ENCODE data around the gene TPH2. TPM values are rescaled to one million over a fixed set of nuclear protein-coding genes. Genes with fewer than 3 reads are reported as not detected.

TPH2 gene
- total RNA-seq, 1 experiment from 2014 or later: 0.66 TPM

DNA sequence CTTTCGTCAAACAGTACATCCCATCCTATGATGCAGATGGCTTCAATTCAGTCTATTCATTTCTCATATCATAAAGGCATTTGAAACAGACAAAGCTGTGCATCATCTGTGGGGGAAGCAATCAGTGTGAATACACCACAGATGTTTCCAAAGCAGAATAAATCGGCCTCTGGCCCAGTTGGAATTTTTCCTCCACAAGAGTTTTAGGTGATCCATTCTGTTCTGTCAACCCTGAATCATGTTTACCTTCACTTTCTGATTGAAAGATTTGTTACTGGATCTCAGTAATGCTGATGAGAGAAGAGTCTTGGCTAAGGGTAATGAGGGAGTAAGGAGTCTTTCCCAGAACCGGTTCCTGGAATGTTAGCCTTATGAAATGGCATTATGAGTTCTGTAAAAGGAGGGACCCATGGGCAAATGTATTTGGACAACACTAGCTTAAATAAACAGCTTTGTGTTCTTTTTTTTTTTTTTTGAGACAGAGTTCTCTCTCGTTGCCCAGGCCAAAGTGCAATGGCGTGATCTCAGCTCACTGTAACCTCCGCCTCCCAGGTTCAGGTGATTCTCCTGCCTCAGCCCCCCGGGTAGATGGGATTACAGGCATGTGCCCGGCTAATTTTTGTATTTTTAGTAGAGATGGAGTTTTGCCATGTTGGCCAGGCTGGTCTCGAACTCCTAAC lies 62.5 kb downstream of the TPH2 start:
- Mint-ChIP-seq H3K27ac (no peak overlapping the region), H3K36me3 (ENCODE audit: insufficient read depth in 1 of 3, low read depth in 3 of 3) (no peaks in the 10 kb centered on the region), H3K4me1 (no peaks in the 10 kb centered on the region), H3K27me3 (ENCODE audit: low read depth) (no peaks in the 10 kb centered on the region), H3K4me3 (no peak overlapping the region), H3K9me3 (no peaks in the 10 kb centered on the region)
- Histone ChIP-seq H3K4me1 (ENCODE audit: insufficient read depth, low read length) (no peaks in the 10 kb centered on the region), H2BK20ac (ENCODE audit: low read depth, low read length, poor library complexity, severe bottlenecking) (no peak overlapping the region), H2AFZ (ENCODE audit: low read length) (no peak overlapping the region), H3K23me2 (ENCODE audit: insufficient read length, low read depth, low read length, poor library complexity, severe bottlenecking) (no peaks in the 10 kb centered on the region), H3K4me2 (ENCODE audit: insufficient read depth, insufficient read length, low read length) (no peak overlapping the region), H3K4ac (ENCODE audit: low read depth, low read length) (no peak overlapping the region), H2BK12ac (ENCODE audit: insufficient read length, low read depth, low read length) (no peak overlapping the region), H4K91ac (ENCODE audit: insufficient read length, low read depth, low read length) (no peak overlapping the region), H3K79me2 (ENCODE audit: insufficient read depth, low read length) (no peaks in the 10 kb centered on the region), H2BK5ac (ENCODE audit: insufficient read length, low read length) (no peak overlapping the region), H3K79me1 (ENCODE audit: insufficient read depth, low read depth, low read length, poor library complexity, severe bottlenecking) (no peaks in the 10 kb centered on the region), H3K18ac (ENCODE audit: insufficient read length, low read depth, low read length) (no peak overlapping the region), H4K5ac (ENCODE audit: insufficient read length, low read depth, low read length) (no peak overlapping the region), H3K27ac (ENCODE audit: insufficient read length, low read depth, low read length) (no peak overlapping the region), H3K14ac (ENCODE audit: insufficient read depth, low read length) (no peak overlapping the region), H3K27me3 (ENCODE audit: insufficient read depth, low read length) (no peaks in the 10 kb centered on the region), H4K8ac (replicated peaks; ENCODE audit: insufficient read length, low read depth, low read length) (no peak overlapping the region), H3T11ph (ENCODE audit: low read length) (no peak overlapping the region), H2BK15ac (ENCODE audit: low read depth, low read length) (no peak overlapping the region), H3K9ac (ENCODE audit: extremely low read depth, insufficient read length, low read length) (no peak overlapping the region), H3K9me3 (ENCODE audit: control insufficient read depth, low read depth, low read length) (no peaks in the 10 kb centered on the region), H3K56ac (ENCODE audit: insufficient read length, low read depth, low read length) (no peak overlapping the region), H3K23ac (ENCODE audit: insufficient read length, low read depth, low read length) (no peak overlapping the region), H4K20me1 (ENCODE audit: control insufficient read depth, insufficient read depth, insufficient read length) (no peaks in the 10 kb centered on the region), H2BK120ac (ENCODE audit: low read depth, low read length, poor library complexity, severe bottlenecking) (no peak overlapping the region), H2AK5ac (ENCODE audit: insufficient read length, low read length) (no peak overlapping the region)
- DNase-seq: no peak
- TF ChIP-seq, protein P1, sequence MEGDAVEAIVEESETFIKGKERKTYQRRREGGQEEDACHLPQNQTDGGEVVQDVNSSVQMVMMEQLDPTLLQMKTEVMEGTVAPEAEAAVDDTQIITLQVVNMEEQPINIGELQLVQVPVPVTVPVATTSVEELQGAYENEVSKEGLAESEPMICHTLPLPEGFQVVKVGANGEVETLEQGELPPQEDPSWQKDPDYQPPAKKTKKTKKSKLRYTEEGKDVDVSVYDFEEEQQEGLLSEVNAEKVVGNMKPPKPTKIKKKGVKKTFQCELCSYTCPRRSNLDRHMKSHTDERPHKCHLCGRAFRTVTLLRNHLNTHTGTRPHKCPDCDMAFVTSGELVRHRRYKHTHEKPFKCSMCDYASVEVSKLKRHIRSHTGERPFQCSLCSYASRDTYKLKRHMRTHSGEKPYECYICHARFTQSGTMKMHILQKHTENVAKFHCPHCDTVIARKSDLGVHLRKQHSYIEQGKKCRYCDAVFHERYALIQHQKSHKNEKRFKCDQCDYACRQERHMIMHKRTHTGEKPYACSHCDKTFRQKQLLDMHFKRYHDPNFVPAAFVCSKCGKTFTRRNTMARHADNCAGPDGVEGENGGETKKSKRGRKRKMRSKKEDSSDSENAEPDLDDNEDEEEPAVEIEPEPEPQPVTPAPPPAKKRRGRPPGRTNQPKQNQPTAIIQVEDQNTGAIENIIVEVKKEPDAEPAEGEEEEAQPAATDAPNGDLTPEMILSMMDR (conservative IDR thresholded peaks at IDR 0.05): no peak
- no CpG with 5 or more reads among the region's 9 CpGs for WGBS (ENCODE audit: extremely low coverage, insufficient read length, low lambda C conversion rate)

Data from H9 (cell line).